ENCODE measurements around the gene PRSS2.
A peak's percentile ranks its signal among the peaks of the same experiment; 100 is the strongest.
"Not testable (repeated sequence)": the region's sequence is repeated elsewhere in the genome, so short reads cannot be mapped to it uniquely, and the experiment has no call there.

PRSS2 gene

DNA sequence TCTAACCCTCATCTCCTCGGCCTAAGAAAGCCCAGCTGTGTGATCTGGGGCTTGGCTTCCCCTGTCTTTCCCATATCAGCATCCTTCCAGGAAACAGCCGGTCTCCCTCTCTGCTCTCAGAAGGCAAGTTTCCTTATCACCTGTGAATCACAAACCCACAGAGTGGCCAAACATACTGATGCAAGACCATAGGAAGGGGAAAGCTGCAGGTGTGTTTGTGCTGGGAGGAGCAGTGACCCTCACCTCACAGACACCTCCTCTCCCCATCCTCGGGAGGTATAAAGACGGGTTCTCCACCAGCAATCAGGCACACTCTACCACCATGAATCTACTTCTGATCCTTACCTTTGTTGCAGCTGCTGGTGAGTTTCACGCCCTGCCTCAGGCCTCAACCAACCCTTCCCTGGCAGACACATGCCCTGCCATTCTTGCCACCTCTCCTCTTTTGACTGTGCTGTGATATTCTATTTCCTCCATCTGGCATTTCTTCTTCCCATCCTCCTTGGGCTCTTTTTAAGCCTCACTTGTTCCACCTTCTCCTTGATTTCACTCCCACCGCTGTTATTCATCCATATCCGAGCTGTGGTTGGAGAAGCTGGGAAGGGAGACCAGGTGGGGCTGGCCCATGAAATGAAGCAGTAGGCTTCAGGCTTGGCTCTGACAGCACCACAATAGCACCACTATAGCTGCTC lies at the start of gene PRSS2:
Gene PRSS2, plus strand, starts transcription at position 310 of the 692 bp plus-strand sequence. Its CDS starts 13 bp downstream, at position 323.
- DNase-seq = no peak

DNA sequence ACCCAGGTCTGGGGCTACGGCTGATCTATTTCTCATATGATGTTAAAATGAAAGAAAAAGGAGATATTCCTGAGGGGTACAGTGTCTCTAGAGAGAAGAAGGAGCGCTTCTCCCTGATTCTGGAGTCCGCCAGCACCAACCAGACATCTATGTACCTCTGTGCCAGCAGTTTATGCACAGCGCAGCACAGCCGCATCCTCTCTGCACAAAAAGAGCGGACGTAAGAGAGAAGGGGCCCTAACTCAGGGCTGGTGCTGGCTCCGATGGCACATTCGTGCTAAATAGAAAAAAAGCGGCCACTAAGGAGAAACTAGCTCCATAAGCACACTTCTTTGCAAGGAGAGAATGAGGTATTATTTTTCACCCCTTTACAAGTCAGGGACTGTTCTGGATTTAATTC lies 49.8 kb upstream of the PRSS2 start:
- no peak for DNase-seq

DNA sequence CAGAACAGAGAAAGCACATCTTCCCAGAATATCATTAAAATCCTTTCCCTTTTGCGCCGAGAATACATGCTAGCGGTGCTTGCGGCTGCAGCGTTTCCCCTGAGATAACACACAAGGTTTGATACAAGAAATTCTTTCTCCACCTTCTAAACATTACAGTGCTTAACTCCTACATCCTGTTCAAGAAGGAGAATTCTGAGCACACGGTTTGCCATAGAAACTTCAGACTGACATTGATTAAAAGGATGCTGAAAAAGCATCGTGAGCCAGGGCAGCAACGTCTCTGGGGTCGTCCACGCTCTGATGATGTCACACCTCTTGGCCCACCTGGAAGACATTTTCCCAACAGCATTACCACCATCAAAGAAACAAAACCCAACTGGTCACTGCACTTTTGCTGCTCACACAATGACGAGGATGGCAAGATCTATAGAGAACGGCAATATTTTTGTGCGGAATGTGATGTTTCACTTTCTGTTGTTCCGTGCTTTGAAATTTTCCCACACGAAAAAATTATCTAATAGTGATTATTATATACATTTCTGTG lies 48.4 kb upstream of the PRSS2 start:
- DNase-seq = no peak

DNA sequence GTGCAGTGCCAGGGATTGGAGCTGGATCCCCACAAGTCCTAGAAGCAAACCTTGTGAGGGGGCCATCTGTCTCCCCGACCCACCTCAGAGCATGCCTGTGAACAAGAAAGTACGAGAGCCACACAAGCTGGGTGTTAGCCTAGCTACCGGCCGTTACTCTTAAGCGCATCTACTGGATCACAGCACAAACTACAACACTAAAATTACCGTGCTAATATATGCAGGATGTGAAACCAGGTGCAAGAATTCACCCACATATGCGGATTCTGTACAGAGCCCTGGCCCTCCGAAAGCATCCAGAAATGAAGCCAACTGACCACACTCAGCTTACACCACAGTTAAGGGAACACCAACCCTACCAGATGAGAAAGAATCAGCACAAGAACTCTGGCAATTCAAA lies 37.5 kb upstream of the PRSS2 start:
- DNase-seq = no peak

DNA sequence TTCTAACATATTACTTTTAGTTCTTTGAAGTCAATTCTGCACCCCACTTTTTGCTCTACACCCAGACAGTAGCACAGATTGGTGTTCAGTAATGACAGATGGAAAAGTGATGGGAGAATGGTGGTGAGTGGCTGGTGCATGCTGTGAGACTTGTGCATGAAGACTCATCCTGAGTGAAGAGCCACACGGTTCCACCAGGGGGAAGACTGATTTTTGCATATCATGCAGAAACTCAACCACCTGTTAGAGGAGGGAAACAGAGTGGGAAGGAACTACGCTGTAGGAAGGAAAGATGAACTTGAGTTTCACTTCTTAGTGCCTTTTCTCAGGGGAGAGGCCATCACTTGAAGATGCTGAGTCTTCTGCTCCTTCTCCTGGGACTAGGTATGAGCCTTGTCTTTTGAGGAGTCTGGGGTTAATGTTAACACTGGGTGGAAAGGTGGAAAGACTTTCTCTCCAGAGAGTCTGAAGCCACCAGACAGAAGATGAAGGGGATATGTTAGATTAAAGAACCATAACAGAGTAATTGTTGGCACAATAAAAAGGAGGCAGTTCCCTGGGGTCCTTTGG lies 30.8 kb upstream of the PRSS2 start:
- no peak for DNase-seq

DNA sequence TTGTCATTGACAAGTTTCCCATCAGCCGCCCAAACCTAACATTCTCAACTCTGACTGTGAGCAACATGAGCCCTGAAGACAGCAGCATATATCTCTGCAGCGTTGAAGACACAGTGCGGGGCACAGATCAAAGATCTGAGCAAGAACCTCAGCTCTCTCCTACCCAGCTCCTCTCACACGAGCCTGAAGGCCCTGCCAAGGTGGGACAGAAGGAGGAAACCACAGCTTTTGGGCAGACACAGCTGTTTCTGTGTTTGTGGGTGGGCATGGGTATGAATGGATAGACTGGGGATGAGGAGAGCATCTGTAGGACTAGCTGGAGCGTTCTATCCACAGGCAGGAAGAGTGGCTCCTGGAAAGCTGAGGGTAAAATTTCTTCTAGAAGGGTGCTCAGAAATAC lies 30.0 kb upstream of the PRSS2 start:
- no peak for DNase-seq

DNA sequence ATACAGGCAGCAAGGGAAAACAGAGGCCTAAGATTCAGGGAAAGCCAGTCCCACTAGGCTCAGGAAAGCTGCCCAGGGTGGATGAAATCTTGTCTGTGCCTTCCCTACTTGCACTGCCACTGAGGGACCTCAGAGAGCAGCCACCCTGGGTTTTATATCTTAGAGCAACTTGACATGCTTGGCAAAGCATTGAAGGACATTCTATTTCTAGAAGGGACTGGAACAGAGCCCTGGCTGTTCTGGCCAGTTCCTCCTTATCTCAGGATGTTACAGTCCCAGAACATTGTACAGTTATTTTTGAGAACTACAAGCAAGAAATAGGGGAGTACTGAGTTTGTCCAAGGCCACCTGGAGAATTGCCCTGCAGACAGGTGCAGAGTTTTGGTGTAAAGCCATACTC lies 28.8 kb upstream of the PRSS2 start:
- not testable (repeated sequence) for DNase-seq

DNA sequence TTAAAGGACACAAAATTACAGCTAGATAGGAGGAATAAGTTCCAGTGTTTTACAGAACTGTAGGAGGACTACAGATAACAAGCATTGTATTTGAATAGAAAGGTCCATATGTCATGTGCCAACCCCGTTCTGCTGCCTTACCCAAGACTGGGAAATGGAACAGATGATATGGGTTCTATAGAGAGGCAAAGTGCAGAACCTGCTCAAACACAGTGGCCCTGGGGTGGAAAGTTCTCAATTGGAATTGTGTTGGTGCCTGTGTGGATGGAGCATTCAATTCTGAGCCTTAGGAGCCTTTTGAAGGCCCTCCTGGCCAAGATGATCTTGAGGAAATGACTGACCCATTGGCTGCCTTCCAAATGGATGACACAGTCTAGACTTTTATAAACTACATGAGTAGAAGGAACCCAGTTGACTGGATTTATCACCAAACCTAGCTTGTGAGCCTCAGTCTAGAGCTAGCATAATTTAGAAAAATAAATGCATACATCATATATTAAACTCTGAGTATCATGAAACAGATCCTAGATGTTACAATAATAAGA lies 25.6 kb upstream of the PRSS2 start:
- DNase-seq = peak; percentile 31

DNA sequence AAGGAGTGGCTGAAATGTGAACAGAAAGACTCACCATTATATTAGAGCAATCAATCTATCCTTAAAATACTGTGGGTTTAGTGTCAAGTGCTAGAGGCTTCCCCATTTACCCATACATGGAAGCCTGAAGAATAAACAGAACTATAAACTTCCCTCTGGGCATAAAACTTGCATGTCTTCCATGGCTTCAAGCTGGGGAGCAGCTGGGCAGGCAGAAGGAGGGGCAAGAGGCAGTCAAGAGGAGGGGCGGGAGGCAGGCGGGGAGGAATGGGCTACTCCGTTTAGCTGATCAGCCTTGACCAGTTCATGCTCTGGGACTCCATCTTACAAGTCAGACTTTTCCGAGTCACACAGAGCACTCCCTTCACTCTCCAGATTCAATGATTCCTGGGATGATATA lies 25.0 kb upstream of the PRSS2 start:
- DNase-seq = no peak

DNA sequence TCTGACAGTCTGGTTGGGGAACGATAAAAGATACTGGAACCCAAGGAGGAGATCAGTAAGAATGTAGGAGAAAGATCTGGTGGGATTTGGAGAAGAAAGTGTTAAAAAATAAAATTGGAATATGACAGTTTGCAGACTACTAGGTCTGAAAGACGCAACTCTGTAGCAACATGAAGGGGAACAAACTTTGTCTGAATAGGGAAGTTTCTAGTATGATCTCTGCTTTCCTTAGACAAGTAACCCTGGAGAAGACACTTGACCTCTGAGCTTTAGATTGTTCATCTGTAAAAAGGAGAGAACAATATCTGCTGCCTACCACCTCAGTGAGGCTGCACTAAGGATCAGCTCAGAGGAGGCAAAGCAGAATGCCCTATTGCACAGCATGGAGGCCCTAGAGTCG lies 24.5 kb upstream of the PRSS2 start:
- no peak for DNase-seq

DNA sequence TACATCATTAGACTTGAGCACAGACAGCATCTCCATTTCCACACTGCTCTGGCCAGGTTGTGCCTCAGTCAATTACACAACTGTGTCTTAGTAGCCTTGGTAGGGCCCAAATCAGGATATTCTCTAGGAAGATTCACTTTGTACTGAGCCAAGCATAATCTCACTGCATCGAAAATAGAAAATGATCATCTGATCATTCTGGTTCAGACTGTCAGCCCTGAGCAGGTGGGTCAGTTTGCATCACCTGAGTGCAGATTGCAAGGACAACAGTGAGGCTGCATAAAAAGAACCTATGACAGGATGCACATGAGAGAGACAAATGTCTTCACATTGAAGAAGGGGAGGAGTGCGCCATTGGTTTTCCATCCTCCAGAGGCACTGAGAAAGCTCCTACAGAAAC lies 22.4 kb upstream of the PRSS2 start:
- not testable (repeated sequence) for DNase-seq

DNA sequence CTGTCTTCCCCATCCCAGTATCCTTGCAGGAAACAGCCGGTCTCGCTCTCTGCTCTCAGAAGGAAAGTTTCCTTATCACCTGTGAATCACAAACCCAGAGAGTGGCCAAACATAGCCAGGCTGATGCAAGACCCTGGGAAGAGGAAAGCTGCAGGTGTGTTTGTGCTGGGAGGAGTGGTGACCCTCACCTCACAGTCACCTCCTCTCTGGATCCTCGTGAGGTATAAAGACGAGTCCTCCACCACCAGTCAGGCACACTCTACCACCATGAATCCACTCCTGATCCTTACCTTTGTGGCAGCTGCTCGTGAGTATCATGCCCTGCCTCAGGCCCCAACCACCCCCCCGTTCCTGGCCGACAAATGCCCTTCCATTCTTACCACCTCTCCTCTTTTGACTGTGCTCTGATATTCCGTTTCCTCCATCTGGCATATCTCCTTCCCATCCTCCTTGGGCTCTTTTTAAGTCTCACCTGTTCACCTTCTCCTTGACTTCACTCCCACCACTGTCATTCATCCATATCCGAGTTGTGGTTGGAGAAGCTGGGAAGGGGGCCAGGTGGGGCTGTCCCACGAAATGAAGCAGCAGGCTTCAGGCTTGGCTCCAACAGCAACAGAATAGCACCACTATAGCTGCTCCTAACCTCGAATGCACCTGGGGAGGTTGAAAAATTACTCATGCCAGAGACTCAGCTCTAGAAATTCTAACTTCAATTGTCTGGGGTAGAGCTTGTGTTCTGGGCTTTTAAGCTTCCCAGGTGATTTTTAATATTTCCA lies 21.4 kb upstream of the PRSS2 start, which contains the start of gene PRSS1:
Gene PRSS1, plus strand, starts transcription at position 255 of the 776 bp plus-strand sequence. Its CDS starts 13 bp downstream, at position 268.
- no peak for DNase-seq

DNA sequence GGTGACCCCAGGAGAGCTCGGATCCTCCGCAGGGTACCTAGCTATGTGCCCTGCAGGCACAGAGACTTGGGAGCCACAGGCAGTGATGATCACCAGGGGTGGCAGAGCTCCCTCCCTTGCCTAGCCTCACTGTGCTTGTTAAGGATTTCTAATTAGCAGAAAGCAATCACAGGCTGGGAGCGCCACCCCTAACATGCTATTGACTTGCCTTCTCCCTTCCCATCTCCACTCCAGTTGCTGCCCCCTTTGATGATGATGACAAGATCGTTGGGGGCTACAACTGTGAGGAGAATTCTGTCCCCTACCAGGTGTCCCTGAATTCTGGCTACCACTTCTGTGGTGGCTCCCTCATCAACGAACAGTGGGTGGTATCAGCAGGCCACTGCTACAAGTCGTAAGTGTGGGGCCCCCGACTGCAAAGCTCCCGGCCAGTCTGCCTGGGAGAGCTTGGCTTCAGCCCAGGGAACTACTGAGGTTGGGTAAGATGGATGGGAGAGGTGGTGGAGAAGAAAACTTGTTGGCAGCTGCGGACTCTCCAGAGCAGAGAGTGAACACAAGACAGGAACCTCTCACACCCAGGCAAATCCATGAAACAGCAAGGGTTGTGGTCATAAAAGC lies 20.3 kb upstream of the PRSS2 start:
- no peak for DNase-seq

DNA sequence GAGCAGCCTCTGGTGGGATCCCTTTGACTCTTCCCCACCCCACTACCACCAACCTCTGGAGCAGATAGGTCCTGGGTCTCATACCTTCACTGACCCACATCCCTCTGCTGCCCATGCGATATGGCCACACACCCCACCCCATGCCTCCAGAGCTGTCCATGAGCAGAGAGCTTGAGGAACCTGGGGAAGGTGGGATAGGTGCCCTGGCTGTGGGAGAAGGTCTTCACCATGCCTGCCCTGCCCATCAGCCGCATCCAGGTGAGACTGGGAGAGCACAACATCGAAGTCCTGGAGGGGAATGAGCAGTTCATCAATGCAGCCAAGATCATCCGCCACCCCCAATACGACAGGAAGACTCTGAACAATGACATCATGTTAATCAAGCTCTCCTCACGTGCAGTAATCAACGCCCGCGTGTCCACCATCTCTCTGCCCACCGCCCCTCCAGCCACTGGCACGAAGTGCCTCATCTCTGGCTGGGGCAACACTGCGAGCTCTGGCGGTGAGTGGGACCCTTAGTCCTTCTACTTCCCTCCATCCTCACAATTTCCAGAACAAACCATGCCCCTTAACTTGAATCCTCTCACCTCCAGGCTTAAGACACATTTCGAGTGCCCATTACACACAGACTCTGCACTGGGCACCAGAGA lies 19.1 kb upstream of the PRSS2 start:
- not testable (repeated sequence) for DNase-seq

DNA sequence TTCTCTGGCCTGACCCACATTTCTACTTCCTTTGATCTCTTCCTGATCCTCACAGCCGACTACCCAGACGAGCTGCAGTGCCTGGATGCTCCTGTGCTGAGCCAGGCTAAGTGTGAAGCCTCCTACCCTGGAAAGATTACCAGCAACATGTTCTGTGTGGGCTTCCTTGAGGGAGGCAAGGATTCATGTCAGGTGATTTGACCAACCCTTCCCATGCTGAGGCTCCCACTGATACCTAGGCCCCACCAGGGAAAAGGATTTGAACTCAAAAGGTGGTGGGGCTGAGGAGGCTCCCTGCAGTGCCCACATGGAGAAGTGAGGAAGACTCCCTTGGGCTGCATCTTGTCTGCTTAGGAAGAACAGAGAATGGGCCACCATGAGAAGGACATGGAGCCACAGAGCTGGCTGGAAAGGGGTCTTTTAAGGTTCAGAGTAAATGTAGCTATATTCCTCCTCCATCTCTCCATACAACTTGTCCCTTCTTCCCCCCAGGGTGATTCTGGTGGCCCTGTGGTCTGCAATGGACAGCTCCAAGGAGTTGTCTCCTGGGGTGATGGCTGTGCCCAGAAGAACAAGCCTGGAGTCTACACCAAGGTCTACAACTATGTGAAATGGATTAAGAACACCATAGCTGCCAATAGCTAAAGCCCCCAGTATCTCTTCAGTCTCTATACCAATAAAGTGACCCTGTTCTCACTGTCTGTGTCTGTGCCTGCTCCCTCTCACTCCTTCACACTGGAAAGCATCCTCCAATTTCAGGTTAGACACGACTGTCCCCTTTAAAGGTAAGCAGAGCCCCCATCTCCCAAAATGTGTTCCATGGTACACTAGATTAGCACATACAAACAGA lies 18.2 kb upstream of the PRSS2 start:
- DNase-seq = no peak

DNA sequence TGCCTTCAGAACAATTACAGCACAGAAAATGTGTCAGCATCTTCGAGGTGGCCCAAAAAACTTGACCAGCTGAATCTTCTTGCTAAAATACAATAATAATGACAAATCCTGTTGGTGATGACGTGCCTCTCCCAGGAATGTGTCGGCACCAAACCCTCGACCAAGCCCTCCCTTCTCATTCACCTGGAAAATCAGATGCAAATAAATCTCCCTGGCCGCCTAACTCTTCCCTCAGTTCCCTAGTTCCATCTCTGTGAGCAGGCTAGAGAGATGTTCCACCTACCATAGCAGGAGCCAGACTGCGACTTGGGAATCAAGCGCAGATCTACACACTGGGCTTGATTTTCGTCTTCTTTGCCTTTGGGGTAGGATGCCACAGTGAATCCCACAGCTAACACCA lies 17.4 kb upstream of the PRSS2 start:
- DNase-seq = no peak

DNA sequence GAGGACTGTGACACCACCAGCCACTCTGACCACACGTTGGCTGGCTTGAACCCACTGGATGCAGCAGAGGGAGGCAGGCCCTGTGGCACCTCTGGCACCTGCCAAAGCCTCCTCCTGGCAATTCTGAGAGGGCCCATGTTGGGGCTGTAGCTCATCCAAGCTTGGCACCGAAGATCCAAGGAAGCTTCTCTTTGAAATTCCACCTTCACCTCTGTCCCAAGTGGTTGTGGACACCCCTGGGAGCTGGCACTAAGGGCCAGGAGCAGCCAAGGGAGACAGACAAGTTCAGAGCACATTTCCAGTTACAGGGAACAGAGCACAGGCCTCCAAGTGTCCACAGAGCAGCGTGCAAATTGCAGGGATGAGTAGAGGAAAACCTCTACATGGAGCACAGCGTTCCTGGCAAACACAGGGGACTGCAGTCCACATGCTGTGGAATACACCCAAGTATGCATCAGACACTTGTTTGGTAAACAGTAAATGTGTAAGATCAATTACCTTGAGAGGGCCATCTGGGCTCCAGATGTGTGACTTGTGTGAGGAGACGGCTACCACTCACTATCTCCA lies 16.8 kb upstream of the PRSS2 start:
- not testable (repeated sequence) for DNase-seq

DNA sequence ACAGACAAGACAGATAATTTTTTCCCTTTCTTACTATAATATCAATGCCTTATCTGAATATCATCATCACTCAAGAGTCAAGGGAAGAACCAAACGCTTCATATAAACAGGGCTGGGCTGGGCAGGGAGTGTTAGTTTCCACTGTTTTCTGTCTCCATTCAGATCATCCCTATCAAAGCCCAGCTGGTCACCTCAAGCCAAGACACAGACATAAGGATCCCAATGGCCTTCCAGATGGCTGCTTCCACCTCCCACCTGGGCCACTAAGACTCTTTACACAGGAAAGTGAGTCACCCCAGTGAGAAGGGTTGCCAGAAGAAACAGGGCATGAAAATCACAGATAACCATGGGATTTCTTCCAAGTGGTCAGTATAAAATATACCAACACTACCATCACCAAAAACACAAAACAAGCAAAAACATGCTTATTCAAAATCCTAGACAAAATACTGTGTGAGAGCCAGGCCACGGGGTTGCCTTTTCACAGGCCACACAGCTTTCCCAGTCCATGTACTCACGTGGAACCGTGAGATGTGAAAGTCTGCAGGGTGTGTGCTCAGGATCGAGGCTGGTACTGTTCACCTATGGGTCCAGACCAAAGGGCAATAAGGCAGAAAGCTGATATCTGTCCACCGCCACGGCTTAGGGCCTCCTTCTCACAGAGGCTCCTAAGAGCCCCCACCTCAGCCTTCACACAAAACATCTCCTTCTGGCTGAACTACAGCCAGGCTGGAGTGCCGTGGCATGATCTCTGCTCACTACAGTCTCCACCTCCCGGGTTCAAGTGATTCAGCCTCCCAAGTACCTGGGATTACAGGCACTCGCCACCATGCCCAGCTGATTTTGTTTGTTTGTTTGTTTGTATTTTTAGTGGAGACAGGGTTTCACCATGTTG lies 15.8 kb upstream of the PRSS2 start:
- no peak for DNase-seq

DNA sequence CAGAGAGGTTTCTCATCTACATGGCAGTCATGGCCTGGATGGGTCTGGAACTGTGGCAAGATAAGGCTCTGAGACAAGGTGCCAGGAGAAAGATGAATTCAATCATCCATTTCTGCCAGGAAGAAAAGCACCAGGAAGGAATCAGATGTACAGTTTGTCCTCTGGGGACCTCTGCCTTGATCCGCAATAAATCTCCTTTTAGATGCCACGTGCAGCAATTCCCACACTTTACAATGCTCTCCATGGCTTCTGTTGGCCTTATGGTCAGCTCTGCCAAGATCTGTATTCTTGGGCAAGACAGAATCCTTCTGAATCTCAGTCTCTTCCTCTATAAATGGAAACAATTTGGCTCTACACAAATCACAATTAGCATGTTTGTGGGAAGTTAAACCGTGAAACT lies 12.5 kb upstream of the PRSS2 start:
- DNase-seq = not testable (repeated sequence)

DNA sequence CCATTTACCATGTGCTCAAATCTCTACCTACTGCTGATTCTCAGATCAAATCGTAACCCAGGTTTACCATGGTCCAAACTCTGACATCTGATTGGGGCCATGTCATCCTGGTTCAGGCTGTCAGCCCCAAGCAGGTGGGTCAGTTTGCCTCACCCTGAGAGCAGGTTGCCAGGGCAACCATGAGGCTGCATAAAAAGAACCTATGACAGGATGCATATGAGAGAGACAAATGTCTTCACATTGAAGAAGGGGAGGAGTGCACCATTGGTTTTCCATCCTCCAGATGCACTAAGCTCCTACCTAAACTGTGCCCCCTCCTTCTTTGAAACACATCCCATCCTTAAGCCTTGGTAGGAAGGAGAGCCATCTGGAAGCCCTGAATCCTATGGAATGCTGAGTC lies 11.3 kb upstream of the PRSS2 start:
- no peak for DNase-seq
